GM19468 (cell line): ENCODE data around the gene SLCO3A1.

ENCODE experiments used
- ATAC-seq: cut with Tn5 transposase; IDR thresholded peaks from one replicate; pipeline ENCODE4 v1.9.1; 2021; ENCODE audit warnings: mild to moderate bottlenecking, moderate library complexity, moderate number of reproducible peaks; ENCODE audit not compliant: unreplicated experiment; ENCODE audit errors: extremely low read depth

Gene SLCO3A1

DNA sequence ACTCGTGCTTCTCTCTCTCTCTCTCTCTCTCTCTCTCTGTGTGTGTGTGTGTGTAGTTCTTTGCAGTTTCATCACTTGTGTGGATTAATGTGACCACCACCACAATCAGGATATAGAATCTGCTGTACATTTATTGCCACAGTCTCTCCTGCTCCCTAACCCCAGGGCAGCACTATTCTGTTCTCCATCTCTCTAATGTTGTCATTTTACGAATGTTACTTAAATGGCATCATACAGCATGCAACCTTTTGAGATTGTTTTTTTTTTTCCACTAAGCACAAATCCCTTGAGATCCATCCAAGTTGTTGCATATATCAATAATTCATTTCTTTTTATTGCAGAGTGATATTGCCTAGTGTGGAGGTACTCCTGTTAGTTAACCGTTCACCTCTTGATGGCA is 26.9 kb downstream of the SLCO3A1 start:
- ATAC-seq: no peak

DNA sequence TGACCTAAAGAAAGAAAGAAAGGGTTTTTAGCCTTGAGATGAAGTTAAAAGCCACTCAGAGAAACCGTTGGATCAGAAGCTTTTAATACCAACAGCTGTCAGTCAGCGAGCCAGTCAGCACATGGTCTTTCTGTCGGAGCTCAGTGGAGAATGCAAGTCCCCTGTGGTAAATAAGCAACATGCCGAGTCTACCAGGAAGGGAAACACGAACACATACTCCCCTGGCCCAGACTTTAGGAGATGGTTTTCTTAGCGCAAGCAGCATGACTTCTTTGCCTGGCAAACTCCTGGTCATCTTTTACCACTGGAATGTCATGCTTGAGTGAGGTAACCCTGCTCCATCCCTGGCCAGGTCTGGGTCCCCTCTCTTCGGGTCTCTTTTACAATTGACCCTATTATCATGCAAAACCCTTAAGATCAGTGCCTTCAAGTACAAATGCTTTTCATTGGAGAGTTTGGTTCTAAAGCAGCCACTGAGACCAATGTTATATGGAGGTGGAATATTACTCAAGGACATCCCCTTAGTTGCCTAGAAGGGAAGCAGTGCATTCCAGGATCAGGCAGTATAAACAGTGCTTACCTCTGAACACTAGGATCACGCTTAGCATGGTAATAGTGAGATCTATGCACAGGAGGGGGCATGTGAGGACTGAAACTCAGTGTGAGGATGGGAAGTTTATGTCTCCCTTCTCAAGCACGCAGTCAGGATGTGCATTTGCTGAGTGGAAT is 28.2 kb downstream of the SLCO3A1 start:
- ATAC-seq: no peak

DNA sequence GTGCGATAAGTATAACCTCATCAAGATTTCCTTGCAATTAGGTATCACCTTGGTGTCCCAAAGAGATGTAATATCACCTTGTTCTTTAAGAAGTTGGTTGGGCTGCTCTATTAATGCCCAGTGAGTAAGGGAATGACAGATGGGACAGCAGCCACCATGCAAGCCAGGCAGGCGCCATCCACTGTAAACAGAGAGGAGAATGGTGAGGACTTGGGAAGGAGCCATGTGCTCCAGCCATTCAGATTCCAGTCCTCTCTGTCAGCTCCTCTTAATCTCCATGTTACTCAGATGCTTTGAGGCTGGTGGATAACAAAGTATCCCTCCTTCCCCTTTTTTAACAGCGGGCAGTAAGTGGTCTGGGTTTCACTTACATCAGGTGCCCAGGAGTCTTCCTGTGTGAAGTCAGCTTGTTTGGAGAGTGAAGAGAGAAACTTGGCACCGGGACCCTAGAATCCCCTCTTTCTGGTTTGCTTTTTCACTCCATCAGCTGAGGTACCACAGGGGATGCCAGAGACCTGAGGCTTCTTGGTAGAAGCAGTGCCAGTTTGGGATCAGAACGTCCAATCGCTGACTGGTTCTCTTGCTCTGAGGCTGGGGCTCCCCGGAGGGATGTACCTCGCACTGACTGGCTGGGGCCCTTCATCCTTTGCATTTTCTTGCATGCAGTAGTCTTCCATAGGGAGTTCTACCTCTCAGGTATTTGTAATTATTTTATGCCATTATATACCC is 29.5 kb downstream of the SLCO3A1 start:
- no peak for ATAC-seq

DNA sequence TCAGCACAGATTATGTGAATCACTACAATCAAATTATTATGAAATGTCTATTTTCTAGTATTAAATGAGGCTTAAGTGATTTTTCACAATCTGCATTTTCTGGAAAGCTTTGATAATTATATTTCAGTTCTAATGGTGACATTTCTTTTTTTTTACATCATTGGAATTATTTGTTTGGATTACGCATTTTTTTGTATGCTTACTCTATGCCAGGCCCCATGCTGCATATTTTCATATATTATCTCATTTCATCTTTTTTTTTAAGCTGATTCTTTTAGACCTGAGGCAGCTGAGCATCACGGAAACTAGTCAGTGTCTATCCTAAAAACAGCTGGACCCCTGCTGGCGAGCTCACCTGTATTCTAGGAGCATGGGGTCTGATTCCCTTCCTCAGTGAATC is 31.1 kb downstream of the SLCO3A1 start:
- no peak for ATAC-seq

DNA sequence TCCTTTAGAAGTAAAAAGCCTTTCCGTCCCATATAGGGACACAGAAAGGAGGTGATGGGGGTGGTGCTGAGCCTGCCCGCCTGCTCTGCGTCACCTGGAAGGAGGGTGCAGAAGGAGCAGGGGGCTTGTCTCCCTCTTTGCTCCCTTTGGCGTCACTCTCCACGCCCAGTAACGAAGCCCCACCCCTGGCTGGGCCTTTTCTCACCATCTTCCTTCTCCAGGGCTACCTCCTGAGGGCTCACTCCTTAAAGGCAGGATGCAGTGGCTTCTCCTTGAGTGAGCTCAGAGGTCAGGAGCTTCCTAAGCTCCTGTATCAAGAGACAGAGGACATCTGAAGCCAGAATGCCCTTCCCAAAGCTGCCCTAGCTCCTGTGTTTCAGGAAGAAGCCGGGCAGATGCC is 31.5 kb downstream of the SLCO3A1 start:
- no peak for ATAC-seq

DNA sequence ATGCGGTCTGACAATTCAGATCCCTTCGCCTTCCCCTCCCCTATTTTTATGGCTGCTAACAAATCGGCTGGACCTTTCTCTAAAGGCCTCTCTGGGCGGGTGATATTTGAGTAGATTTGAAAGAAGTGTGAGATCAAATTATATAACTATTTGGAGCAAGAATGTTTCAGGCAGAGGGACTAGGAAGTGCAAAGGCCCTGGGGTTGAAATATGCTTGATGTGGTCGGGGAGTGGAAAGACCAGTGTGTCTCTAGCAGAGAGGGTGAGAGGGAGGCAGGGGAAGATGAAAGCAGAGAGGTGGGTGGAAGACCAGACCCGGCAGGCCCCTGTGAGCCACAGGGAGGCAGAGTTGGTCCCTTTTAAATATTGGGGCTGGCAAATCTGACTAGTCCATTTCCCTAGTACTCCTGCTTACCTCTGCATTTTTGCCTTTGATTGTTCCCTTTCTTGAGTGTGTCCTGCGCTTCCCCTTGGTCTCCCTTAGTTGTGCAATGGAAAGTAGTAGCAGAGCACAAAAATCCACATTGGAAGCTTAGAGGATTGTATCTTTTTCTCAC is 32.3 kb downstream of the SLCO3A1 start:
- ATAC-seq: no peak

DNA sequence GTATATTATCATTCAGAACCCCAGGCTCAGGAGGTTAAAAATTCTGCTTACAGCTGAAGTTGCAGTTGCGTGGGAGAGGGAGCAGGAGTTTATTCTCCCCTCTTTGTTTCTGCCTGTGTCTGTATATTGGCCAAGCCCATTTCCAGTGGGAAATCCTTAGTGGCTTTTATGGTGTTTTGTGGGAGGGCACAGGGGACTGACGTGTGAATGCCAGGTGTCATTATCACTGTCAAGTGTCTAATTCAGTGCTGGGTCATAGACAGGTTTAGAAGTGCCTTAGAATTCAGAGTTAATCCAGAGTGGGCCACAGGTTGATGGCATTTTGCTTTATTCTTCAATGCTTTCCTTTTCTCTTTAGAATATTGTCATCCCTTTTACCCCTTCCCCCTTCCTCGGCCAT is 33.4 kb downstream of the SLCO3A1 start:
- ATAC-seq: no peak

DNA sequence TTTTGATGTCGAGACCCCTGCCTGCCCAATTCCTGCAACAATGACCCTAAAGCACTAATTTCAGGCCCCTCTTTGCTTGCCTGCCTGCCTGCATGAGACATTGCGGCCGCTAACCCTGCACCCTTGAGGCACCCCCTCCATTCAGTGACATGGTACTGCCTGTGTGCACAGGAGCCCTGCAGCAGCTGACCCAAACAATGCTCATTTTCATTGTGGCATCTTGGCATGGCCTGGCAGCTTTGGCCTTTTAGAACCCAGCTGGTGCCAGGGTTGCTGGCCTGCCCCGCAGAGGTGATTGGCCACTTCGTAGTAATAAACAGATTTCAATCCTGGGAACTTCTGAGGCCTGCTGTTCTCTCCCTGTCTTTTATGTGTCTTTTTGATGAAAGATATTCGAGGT is 33.8 kb downstream of the SLCO3A1 start:
- no peak for ATAC-seq

DNA sequence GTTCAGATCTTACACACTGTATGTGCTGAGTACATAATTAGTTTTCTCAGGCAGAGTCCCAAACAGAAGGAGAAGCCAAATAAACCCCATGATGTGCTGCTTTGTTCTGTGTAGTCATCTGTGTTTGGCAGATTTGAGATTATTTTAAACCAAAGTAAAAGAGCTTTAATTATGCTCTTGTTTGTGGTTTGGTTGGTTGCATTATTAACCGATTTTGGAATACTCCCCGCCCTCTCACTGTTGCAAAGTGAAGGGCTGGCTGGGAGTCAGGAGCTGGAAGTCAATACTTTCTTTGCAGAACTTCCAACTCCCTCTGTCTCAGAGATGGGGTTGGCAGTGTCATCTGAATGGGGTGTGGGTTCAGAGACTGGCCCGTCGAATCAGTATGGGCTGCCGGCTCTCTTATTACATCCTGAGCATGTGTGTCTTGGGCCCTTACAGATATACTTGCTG is 34.4 kb downstream of the SLCO3A1 start:
- no peak for ATAC-seq

DNA sequence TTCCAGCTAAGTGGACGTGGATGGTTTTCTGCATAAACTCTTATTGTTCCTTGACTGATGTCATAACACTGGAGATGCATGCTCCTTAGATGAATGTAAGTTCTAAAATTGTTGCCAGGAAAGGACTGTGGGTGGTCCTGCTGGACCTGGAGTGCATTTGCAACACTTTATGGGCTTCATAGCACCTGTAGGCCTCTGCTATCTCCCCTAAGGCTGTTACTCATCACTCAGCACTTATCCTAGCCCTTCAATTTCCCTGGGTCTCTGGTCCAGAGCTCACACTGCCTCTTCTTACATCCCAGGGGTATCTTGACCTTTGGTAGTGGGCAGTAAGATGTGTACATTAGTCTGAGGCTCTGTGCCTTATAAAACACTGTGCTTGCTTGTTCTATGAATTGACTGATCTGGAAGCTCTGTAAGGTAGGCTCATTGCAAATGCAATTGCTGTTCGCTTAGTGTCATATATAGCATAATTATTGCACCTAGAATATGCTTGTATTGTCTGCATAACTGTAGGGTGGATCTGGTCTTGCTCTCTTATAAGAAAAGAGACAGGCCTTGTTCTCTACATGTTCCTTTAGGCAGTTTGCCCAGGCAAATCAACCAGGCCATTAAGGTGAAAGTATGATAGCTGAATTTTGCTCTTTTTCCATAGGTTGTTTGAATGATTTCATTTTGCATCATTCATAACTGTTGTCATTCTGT is 35.8 kb downstream of the SLCO3A1 start:
- ATAC-seq: no peak

DNA sequence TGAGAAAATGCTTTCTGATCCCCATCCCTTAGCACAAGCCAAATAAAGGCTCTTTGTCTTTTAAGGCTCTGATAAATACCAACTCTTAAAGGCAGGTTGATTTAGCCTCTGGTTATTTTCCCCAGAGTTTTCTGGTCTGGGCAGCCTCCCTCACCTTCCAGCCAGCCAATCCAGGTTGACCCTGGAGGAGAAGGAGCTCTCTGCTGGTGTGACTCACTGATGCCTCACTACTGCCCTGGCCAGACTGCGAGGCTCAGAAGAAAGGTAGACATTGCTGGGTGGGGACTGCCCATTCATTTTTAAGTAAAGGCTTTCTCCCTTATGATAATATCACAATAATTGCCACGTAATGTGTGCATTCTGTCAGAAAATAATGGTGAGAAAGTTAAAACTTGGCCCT is 37.1 kb downstream of the SLCO3A1 start:
- ATAC-seq: no peak

DNA sequence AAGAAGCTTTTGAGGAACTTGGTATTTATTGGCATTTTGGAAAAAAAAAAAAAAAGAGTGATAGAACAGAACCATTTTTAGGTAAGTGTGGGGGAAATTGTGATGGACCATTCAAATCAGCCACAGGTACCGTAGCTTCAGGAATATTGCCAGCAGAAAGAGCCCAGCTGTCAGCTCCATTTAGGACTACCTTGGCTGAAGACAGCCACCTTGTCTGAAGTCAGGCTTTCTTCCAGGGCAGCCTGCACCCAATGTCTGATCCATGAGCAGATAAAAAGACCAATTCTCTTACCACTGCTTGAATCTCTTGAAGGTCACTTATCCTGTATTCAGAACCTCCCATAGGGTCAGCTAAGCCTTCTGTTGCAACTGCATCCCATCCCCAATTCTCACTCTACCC is 37.6 kb downstream of the SLCO3A1 start:
- ATAC-seq: no peak

DNA sequence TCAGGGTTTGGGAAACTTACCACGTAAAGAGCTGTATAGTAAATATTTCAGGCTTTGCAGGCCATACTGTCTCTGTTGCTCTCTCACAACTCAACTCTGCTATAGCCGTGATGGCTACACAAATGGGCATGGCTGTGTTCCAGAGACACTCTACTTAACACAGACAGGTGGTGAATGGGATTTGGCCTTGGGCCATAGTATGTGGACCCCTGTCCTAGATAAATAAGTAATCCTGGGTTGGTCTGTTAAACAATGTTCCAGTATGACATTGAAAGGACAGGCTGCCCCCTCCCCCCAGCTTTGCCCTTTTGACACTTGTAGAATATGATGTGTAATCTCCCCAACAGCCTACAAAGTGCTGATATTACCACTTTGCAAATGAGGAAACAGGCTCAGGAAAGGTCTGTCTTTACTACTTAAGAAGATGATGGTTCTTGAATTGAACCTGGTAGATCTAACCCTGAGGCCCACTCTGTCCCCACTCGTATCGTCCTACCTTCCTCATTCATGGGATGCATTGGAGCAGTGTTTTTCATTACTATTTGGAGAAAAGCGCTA is 38.4 kb downstream of the SLCO3A1 start:
- ATAC-seq: no peak

DNA sequence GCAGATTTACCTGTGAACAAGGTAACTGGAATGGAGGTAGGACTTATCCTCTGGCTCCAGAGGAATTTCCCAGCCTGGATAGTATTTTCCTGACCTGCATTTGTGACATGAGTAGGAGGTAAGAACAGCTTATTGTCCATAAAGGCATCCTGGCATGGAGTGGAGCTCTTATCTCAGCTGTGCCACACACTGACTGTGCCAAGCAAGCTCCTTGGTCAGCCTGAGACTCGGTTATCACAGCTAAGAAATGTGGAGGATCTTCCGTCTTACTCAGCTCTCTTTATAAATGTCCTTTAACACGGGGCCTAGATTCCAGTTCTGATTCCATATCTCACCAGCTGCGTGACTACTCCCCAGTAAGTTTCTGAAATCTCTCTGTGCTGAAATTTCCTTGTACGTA is 38.9 kb downstream of the SLCO3A1 start:
- ATAC-seq: no peak

DNA sequence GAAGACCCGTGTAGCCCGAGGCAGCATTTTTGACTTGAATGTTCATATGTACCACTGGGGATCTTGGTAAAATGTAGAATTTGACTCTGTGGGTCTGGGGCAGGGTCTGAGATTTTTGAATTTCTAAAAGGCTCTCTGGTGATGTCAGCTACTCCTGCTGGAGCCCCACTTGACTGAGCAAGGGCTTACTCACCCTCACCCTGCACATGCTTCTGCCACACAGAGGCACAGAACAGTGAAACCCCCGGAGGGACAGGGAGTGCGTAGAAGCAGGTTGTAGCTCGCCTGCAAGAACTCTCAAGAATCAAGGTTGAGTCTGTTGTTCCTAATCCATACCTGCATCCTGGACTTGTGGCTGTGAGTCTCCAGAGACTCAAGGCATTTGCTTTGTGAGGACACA is 41.1 kb downstream of the SLCO3A1 start:
- ATAC-seq: no peak

DNA sequence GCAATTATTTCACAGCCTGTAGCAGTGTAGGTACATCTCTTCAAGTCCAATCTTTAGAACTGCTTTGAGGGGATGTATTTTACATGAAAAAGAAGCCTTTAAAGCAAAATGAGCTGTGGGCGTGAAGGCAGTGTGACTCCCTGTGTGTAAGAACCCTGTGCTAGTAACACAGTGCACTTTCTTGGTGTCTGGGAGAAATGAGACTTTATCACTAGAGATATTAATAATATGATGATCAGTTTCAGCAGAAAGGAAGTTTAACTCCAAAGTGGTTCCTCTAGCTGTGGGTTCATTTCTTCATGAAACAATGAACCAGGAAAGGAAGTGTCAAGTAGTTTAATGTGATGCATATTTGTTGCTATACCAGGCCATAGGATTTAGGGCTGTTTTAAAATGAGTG is 41.5 kb downstream of the SLCO3A1 start:
- ATAC-seq: no peak

DNA sequence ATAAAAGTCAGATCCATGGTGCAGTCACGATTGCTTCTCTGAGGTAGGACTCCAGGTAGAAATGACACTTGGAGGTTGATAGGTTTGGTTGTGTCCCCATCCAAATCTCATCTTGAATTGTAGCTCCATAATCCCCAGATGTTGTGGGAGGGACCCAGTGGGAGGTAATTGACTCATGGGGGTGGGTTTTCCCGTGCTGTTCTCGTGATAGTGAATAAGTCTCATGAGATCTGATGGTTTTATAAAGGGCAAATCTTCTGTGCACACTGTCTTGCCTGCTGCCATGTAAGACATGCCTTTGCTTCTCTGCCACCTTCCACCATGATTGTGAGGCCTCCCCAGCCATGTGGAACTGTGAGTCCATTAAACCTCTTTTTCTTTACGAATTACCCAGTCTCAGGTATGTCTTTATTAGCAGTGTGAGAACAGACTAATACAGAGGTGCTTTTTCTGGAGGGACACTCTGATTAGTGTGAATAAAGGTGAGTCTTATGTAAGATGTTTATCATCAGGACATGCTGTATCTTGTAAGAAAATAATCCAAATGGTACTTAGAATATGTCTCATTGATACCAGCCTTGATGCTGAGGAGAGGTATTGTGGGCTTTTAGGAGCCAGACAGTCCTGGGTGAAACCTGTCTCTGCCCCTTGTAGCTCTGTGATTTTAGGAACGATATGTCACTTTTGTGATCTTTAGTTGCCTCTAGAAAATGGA is 43.0 kb downstream of the SLCO3A1 start:
- ATAC-seq: no peak

DNA sequence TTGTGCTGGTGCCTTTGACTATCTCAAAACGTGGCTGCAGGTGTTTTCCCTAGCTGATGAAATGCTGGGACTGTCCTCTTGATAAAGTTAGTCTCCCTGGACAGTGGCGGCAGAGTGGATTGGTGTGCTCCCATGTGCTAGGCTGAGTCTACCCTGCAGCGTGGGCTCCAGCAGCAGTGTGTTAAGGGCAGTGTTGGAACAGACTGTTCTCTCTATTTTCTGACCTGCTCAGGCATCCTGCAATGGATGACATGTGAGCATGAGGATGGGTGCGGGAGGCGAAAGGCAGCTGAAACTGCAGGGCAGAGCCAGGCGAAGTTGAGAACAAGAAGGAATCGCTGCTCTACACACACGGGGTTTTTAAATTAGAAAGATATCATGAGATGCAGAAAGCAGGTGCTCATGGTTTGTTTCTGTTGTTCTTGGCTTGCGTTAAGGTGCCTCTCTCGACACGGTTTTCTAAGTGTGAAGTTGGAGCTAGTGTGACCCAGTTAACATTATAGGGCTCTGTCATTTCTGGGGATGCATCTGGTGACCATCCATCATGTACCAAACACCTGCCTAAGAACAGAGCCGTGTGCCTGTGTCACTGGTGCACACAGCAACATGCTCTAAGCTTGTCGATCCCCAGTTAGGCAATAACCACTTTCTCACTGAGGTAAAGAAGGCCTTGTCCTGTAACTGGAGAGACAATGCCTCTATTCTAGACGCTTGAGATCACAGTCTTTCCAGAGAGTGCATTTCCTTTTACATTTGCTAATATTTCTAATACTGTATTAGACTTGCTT is 44.3 kb downstream of the SLCO3A1 start:
- no peak for ATAC-seq

DNA sequence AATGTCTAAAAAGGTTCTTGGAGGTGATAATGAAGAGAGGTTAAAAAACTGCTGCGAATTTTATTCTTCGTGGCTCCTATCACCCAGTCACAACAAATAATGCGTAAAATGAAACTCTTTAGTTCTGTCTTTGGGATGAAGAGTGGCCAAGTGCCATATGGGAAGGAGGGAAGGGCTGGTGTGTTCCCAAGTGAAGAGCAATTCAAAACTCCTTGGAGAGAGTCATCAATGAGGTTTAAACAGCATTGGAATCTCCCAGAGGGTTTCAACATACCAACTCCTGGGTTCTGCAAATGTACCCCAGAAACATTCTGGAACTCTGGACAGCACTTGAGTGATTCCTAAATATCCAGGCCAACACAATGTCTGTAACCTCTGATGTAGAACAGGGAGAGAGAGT is 45.3 kb downstream of the SLCO3A1 start:
- no peak for ATAC-seq
